GM04503 (cell line): Measurements from ENCODE around the gene ZNF804A.
"Not testable (repeated sequence)": the region's sequence is repeated elsewhere in the genome, so short reads cannot be mapped to it uniquely, and the experiment has no call there.

Source experiments
- DNase-seq: peaks from one replicate; pipeline ENCODE4 v3.0.0-alpha.2; 2012; ENCODE audit warnings: low read depth

ZNF804A gene

DNA sequence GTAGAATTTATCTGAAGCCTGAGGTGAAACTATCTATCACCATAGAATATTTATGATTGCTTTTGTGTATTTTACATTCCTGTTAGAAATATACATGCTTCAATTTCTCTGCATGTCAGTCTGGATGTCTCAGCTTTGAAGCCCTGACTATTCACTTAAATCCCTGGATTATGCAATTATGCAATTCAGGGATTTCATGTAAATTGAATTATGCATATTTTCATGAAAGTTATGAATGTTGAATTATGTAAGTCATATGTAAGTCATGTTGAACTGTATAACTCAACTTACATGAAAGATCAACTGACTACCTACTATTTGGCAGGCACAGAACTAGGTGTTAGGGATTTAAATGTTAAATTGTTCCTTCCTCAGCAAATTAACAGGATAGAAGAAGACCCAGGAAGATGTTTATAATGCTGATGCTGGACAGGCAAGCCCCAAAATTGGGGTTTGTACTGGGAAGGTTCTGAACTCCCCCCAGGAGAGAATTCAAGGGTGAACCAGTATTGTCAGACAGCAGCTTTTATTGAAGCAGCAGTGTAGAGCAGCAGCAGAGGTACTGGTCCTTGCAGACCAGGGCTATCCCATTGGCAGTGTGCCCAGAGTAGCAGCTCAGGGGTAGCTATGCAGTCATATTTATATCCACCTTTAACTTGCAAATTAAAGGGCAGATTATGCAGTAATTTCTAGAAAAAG, 236.5 kb downstream of the ZNF804A start:
- DNase-seq, result no peak

DNA sequence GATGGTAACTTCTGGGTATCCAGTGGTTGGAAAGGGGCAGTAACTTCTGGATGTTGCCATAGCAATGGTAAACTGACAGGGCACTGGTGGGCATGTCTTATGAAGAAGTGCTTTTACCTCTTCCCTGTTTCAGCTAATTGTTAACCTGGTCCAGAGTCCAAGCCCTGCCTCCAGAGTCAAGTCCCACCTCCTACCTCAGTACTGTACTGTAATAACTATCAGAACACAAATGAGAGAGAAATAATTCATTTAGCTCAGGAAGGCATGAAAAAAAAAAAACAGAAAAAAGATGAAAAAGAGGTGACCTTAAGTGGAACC, 237.0 kb downstream of the ZNF804A start:
- DNase-seq, result no peak

- no peak for DNase-seq
These were observed 249.0 kb downstream of the ZNF804A start for GRCh38 chr2:184847331-184847730.

GRCh38 chr2:184849516-184849915, 251.2 kb downstream of the ZNF804A start:
- DNase-seq, result no peak

DNA sequence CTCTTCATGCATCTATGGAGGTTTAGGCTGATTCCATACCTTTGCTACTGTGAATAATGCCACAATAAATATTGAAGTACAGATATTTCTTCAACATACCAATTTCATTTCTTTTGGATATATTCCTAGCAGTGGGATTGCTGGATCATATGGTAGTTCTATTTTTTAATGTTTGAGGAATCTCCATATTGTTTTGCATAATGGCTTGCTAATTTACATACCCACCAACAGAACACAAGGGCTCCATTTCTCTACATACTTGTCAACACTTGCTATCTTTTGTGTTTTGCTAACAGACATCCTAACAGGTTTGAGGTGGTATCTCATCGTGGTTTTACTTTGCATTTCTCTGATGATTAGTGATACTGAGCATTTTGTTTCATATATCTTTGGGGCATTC, 253.2 kb downstream of the ZNF804A start:
- no peak for DNase-seq

- no peak for DNase-seq
These were observed 260.9 kb downstream of the ZNF804A start for GRCh38 chr2:184859187-184859586.

- DNase-seq, result no peak
These were observed 262.4 kb downstream of the ZNF804A start for GRCh38 chr2:184860744-184861143.

GRCh38 chr2:184875212-184875611, 276.9 kb downstream of the ZNF804A start:
- DNase-seq, result no peak

DNA sequence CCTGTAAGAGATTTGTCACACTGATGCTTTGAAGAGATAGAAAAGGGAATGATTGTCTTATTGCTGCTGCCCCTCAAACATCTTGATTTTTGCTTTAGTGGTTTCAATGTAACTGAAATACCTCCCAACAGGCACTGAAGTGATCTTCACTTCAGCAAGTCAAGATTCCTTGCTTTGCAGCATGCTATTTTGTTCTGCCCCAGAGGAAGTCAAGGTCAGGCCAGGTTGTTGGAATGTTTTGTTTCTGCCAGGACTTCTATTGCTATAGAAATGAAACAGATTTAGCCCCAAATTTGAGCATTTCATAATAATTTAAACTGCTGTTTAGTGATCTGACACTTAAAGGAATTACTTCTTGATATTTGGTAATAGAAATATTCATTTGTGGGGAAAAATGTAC, 277.6 kb downstream of the ZNF804A start:
- DNase-seq, result no peak

DNA sequence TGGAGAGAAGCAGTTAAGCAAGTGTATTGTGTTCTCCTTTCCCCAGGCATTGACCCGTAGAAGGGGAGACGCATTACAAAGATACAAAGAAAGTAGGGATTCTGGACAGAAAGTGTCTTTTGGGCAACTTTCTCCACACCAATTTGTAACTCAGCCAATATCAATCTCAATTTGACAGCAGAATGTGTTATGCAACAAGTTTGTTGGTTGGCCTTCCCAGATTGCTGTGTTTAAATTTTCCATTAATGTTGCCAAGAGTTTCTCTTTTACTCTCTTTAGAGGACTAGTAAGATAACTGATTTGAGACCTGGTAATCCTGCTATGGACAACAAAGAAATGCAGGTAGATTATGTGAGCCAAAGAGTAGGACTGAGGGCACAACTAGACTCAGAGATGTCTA, 279.6 kb downstream of the ZNF804A start:
- DNase-seq, result no peak

- DNase-seq, result no peak
These were observed 281.3 kb downstream of the ZNF804A start for GRCh38 chr2:184879671-184880070.

- not testable (repeated sequence) for DNase-seq
These were observed 288.3 kb downstream of the ZNF804A start for GRCh38 chr2:184886585-184886984.

DNA sequence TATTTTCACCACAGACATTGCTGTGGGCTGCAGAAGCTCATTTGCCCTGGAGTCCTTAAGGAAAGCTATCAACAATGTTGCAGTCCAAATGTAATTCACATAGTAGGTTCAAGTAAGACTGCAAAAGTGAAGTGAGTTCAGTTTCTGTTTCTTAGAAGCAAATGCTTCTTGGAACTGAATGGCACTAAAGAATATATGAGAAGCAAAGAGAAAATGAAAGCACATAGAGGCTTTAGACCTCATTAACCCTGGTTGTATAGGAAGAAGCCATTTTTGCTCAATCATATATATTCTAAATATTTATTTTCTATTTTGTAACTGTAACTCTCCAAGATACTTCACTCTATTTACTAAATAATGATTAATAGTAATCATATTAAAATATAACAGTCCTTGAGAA, 292.0 kb downstream of the ZNF804A start:
- DNase-seq, result no peak

DNA sequence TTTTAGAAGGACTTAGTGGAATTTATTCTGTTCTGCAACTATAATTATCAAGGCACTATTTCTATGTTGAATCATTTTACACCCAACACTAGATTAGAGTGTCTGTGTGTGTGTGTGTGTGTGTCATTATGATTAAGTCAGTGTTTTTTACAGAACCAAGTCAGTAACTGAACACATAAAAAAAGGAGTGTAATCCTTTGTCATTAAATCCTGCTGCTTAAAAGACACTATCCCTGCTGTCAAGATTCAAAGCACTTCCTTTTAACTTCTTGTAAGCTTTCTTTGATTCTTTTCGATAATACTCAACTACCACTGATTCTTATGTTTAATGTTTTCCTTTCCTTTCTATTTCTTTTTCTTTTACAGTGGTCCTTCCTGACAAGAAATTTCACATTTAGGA, 306.7 kb downstream of the ZNF804A start:
- no peak for DNase-seq

DNA sequence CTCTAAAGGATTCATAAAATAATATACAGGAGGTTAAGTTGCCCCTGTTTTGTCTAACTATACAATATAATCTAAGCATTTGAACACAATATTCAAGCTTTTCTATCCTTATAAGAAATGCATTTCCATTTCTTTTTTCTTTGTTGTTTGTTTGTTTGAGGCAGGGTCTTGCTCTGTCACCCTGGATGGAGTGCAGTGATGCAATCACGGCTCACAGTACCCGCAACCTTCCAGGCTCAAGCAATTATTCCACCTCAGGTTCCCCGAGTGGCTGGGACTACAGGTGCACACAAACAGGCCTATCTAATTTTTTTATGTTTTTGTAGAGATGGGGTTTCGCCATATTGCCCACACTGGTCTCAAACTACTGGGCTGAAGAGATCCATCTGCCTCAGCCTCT, 307.8 kb downstream of the ZNF804A start:
- no peak for DNase-seq

- no peak for DNase-seq
These were observed 308.4 kb downstream of the ZNF804A start for GRCh38 chr2:184906709-184907108.

DNA sequence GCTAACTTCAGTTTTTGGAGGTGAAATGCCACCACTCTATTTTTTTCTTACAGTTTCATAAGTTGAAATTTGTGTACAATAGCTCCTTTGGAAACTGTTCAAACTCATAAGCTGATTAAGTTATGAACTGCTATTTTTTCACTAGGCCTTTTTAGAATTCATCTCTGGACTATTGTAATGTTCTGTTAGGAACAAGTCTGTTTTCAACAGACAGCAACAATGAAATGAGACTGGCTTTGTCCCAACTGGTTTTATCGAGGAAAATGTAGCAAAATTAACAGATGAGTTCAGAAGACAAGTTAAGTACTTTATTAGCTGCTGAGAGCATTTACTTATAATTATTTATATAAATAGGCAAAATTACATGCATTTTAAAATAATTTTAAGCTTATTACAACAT, 310.6 kb downstream of the ZNF804A start:
- DNase-seq, result no peak

DNA sequence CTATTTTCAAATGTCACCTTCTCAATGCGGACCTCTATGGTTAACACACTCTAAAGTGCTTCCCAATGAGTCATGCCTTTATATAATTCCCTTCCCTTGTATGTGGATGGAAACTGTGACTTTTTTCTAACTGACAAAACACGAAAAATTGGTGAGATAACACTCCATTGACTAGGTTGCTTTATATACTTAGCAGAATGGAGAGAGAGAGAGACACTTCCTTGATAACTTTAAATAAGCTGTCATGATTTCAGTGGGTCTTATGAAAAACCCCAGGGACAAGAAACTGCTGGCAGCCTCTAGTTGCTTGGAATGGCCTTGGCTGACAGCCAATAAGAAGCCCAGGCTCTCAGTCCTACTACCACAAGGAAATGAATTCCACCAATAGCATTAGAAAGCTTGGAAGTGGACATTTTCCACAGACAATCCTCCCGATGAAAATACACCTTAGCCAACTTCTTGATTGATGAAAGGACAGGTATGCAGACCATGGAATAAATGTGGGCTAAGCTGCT, 322.2 kb downstream of the ZNF804A start:
- DNase-seq, result no peak

- no peak for DNase-seq
These were observed 323.3 kb downstream of the ZNF804A start for GRCh38 chr2:184921676-184922075.

GRCh38 chr2:184923751-184924150, 325.4 kb downstream of the ZNF804A start:
- no peak for DNase-seq

DNA sequence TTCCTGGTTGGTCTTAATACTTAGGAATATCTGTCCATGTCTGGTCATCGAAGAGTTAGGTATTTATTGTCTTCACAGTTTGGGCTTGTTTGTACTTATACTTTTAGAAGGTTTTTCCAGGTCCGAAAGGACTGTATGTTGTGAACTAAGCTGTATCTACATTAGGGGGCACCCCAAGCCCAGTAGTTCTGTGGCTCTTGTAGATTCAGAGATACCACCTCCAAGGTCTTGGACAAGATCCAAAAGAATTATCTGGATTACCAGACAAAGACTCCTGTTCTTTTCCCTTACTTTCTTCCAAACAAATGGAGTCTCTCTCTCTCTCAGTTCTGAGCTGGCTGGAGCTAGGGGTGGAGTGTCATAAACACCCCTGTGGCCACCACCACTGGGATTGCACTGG, 328.7 kb downstream of the ZNF804A start:
- DNase-seq, result no peak

- DNase-seq, result no peak
These were observed 338.4 kb downstream of the ZNF804A start for GRCh38 chr2:184936761-184937160.

- no peak for DNase-seq
These were observed 340.1 kb downstream of the ZNF804A start for GRCh38 chr2:184938221-184938985.

DNA sequence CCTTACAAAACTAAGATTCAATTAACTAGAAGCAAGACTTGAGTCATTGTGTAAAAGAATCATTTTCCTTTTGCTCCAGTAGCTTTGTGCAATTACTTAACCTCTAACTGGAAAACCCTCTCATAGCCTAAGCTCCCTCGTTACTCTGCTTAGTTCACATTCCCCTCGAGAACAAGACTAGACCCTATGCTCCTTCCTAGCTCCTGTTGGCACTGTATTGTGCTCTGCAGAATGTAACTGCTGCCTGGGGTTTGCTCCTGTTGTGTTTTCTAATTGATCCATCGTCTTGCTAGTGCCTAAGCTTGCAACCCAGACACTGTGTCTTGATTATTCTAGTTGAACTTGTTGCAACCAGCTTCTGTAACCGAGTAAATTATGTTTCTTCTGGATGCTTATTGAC, 347.0 kb downstream of the ZNF804A start:
- no peak for DNase-seq
